ENCODE results near the gene DHX32. TPM values are rescaled to one million over a fixed set of nuclear protein-coding genes. Genes with fewer than 3 reads are reported as not detected.

DHX32 gene
- total and polyA plus RNA-seq, 2 donors from 2014 or later = 20.0 to 33.2 TPM

DNA sequence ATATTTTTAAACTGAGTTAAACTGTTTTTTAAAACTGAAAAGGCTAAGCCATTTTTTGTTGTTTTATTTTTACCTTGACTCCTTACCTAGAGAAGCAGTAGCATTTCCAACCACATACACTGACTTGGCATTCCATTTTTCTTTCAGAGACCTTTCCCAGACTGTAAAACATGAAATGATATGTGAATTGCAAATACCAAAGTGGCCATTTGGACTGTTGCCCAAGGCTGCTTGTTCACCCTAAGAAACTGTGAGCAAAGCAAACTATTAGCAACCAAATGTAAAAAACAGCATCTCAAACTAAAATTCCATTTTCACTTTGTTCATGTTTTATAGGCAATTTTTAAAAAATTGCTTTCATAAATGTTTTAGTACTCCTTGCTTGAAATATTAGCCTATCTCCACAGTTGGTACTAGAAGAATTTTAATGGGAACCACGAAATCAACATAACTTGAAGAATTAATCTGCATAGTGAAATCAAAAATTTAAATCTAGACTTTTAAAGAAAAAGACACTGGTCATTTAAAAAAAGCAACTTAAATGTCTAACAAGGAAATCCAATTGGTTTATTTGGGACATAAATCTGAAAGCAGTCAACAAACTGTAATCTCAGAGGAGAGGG, 68.9 kb downstream of the DHX32 start:
- peaks cover 11 to 51% (median 17%) of the 10 kb centered on the region in 3 donors for H3K36me3 ChIP-seq (ENCODE audit: control insufficient read depth in 2 of 3, insufficient read depth in 3 of 3, low read length in 3 of 3)
- no peak for TF ChIP-seq CTCF (IDR thresholded peaks at IDR 0.05; ENCODE audit: borderline replicate concordance, extremely low read depth, insufficient read depth)
- intact Hi-C loops (cut with DNase I) = no loop called here
- peak in 2 of 5 donors; percentile 5 to 49 for DNase-seq
- no peak overlapping the region for H3K9ac ChIP-seq (ENCODE audit: low read length in 3 of 3)
- no peak overlapping the region for H3K27ac ChIP-seq (ENCODE audit: low read depth in 2 of 2, low read length in 2 of 2)
- H3K4me3 ChIP-seq (ENCODE audit: low read length in 3 of 3) = no peak overlapping the region
- no peaks in the 10 kb centered on the region for H3K4me1 ChIP-seq (ENCODE audit: control insufficient read depth in 2 of 3, insufficient read depth in 2 of 3, low read depth in 1 of 3, low read length in 3 of 3)
- H3K27me3 ChIP-seq (ENCODE audit: control insufficient read depth, insufficient read depth, low read length) = no peaks in the 10 kb centered on the region
- H3K9me3 ChIP-seq (ENCODE audit: control insufficient read depth in 2 of 3, insufficient read depth in 1 of 3, low read length in 3 of 3) = no peaks in the 10 kb centered on the region
- peak; percentile 17 for FAIRE-seq

DNA sequence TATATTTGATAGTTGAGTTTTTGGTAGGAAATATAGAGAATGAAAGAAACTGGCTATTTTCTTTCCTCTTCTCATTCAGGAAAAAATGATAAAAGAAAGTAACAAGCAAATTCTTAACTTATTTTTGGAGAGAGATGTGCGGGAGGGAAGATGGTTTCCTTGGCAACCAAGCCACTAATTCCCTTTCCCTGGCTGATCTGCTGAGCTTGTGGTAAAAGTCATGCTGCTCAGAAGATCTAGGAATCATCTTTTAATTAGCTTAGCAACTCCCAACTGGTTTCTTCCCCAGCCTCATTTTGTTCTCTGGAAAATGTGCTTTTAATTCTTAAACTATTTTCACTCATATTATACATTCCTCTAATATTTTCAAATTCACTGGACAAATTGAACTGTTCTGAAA, 69.8 kb downstream of the DHX32 start:
- Histone ChIP-seq H3K4me3 (ENCODE audit: low read length in 3 of 3) (no peak overlapping the region), H3K36me3 (ENCODE audit: control insufficient read depth in 2 of 3, insufficient read depth in 3 of 3, low read length in 3 of 3) (peaks cover 11 to 57% (median 27%) of the 10 kb centered on the region in 3 donors), H3K27me3 (ENCODE audit: control insufficient read depth, insufficient read depth, low read length) (no peaks in the 10 kb centered on the region), H3K27ac (ENCODE audit: low read depth in 2 of 2, low read length in 2 of 2) (no peak overlapping the region), H3K9ac (ENCODE audit: low read length in 3 of 3) (no peak overlapping the region), H3K9me3 (ENCODE audit: control insufficient read depth in 2 of 3, insufficient read depth in 1 of 3, low read length in 3 of 3) (no peaks in the 10 kb centered on the region), H3K4me1 (ENCODE audit: control insufficient read depth in 2 of 3, insufficient read depth in 2 of 3, low read depth in 1 of 3, low read length in 3 of 3) (no peaks in the 10 kb centered on the region)
- no peak for TF ChIP-seq CTCF (IDR thresholded peaks at IDR 0.05; ENCODE audit: borderline replicate concordance, extremely low read depth, insufficient read depth)
- DNase-seq (no peak), FAIRE-seq (no peak)
- intact Hi-C loops (cut with DNase I) = no loop called here

- intact Hi-C loops (cut with DNase I) = no loop called here
- Histone ChIP-seq H3K27ac (ENCODE audit: low read depth in 2 of 2, low read length in 2 of 2) (no peak overlapping the region), H3K27me3 (ENCODE audit: control insufficient read depth, insufficient read depth, low read length) (no peaks in the 10 kb centered on the region), H3K4me3 (ENCODE audit: low read length in 3 of 3) (no peak overlapping the region), H3K9me3 (ENCODE audit: control insufficient read depth in 2 of 3, insufficient read depth in 1 of 3, low read length in 3 of 3) (no peaks in the 10 kb centered on the region), H3K4me1 (ENCODE audit: control insufficient read depth in 2 of 3, insufficient read depth in 2 of 3, low read depth in 1 of 3, low read length in 3 of 3) (peaks cover 0 to under 1% (median 0%) of the 10 kb centered on the region in 3 donors), H3K9ac (ENCODE audit: low read length in 3 of 3) (no peak overlapping the region), H3K36me3 (ENCODE audit: control insufficient read depth in 2 of 3, insufficient read depth in 3 of 3, low read length in 3 of 3) (peaks cover 4 to 47% (median 19%) of the 10 kb centered on the region in 3 donors)
- TF ChIP-seq CTCF (IDR thresholded peaks at IDR 0.05; ENCODE audit: borderline replicate concordance, extremely low read depth, insufficient read depth) = no peak
- no peak for DNase-seq
- FAIRE-seq = no peak
Measured at GRCh38 chr10:125808047-125808446, 73.0 kb downstream of the DHX32 start.

Data from kidney (tissue), 14 donors.